ENCODE measurements around the gene PCNX3.

DNA sequence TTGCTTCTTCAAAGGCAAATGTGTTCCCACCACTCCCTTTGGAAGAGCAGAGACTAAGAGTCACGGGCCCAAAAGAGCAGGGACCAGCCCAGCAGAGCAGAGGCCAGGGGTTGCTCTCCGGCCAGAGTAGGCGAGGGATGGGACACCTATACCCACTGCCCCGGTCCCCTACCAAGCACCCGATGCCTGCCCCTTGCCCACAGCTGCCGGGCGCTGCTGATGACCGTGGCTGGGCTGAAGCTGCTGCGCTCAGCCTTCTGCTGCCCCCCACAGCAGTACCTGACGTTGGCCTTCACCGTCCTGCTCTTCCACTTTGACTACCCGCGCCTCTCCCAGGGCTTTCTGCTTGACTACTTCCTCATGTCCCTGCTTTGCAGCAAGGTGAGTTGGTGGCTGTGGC is 11.6 kb downstream of the PCNX3 start:
- TF ChIP-seq CTCF (IDR thresholded peaks at IDR 0.05 in 2 of 3, conservative IDR thresholded peaks at IDR 0.05 in 1 of 3; ENCODE audit: control insufficient read depth in 2 of 3, extremely low read depth in 1 of 3, insufficient read depth in 1 of 3, low read depth in 3 of 3, low read length in 3 of 3) (no peak), PAX5 (IDR thresholded peaks at IDR 0.05; ENCODE audit: borderline replicate concordance, low read depth, low read length) (no peak), EP300 (IDR thresholded peaks at IDR 0.05; ENCODE audit: borderline replicate concordance in 1 of 2, control insufficient read depth in 1 of 2, low read depth in 2 of 2, low read length in 2 of 2) (no peak), TAF1 (IDR thresholded peaks at IDR 0.05; ENCODE audit: borderline replicate concordance, low read depth, low read length) (no peak), NFYA (IDR thresholded peaks at IDR 0.05; ENCODE audit: borderline replicate concordance, low read depth, low read length) (no peak), ZNF24 (IDR thresholded peaks at IDR 0.05) (no peak), POLR2AphosphoS5 (IDR thresholded peaks at IDR 0.05; ENCODE audit: low read length) (no peak), POLR2A (IDR thresholded peaks at IDR 0.05; ENCODE audit: low read depth, low read length) (no peak), PRDM15 (CRISPR knock-in tag; IDR thresholded peaks at IDR 0.05) (no peak), CREB1 (IDR thresholded peaks at IDR 0.05; ENCODE audit: low read depth) (no peak)
- TF ChIP-seq, protein P1, sequence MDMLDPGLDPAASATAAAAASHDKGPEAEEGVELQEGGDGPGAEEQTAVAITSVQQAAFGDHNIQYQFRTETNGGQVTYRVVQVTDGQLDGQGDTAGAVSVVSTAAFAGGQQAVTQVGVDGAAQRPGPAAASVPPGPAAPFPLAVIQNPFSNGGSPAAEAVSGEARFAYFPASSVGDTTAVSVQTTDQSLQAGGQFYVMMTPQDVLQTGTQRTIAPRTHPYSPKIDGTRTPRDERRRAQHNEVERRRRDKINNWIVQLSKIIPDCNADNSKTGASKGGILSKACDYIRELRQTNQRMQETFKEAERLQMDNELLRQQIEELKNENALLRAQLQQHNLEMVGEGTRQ (IDR thresholded peaks at IDR 0.05; ENCODE audit: borderline replicate concordance, low read depth, low read length): no peak
- TF ChIP-seq, protein P2, sequence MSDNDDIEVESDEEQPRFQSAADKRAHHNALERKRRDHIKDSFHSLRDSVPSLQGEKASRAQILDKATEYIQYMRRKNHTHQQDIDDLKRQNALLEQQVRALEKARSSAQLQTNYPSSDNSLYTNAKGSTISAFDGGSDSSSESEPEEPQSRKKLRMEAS (IDR thresholded peaks at IDR 0.05; ENCODE audit: low read depth, low read length): no peak
